Sigmoid colon (tissue), 7 donors: ENCODE data around the gene DNAJC18. TPM values are rescaled to one million over a fixed set of nuclear protein-coding genes. Genes with fewer than 3 reads are reported as not detected.
"Not testable (repeated sequence)": the region's sequence is repeated elsewhere in the genome, so short reads cannot be mapped to it uniquely, and the experiment has no call there.

Source experiments
- DNase-seq: peaks from one replicate; pipeline ENCODE4 v3.0.0-alpha.2; 2019
- H3K27ac ChIP-seq, 4 donors: fragments of 200-600 bp; sonication (generic); one replicate each; pipeline ENCODE4 v1.5.1; 2016 to 2019; ENCODE audit warnings: mild to moderate bottlenecking in 1 of 4
- H3K27me3 ChIP-seq, 3 donors: fragments of 200-600 bp; sonication (generic); one replicate each; pipeline ENCODE4 v1.5.1; 2019; ENCODE audit warnings: mild to moderate bottlenecking in 1 of 3
- H3K36me3 ChIP-seq, 4 donors: fragments of 200-600 bp; sonication (generic); one replicate each; pipeline ENCODE4 v1.5.1; 2016 to 2019
- H3K4me1 ChIP-seq, 4 donors: fragments of 200-600 bp; sonication (generic); one replicate each; pipeline ENCODE4 v1.5.1; 2017 to 2019
- H3K4me3 ChIP-seq, 4 donors: fragments of 200-600 bp; sonication (generic); one replicate each; pipeline ENCODE4 v1.5.1; 2017 to 2019; ENCODE audit warnings: mild to moderate bottlenecking in 2 of 4, moderate library complexity in 1 of 4
- H3K9me3 ChIP-seq, 4 donors: fragments of 200-600 bp in 3 of 4; sonication (generic) in 3 of 4; one replicate each; pipeline versions ENCODE4 v1.5.1 to v1.6.1; 2013 to 2019
- CTCF ChIP-seq, 4 experiments: fragments of 450-650 bp in 3 of 4; fragments of 200-600 bp in 1 of 4; IDR thresholded peaks; one replicate each; pipeline ENCODE4 v1.5.1; 2016 to 2019; ENCODE audit warnings: antibody characterized with exemption in 4 of 4, mild to moderate bottlenecking in 3 of 4, moderate library complexity in 2 of 4
- EP300 ChIP-seq, 4 donors: sonication (generic); formaldehyde crosslinking; IDR thresholded peaks; one replicate each; pipeline ENCODE4 v1.6.1; 2017; ENCODE audit warnings: antibody characterized with exemption in 4 of 4
- POLR2A ChIP-seq, 2 donors: fragments of 450-650 bp; IDR thresholded peaks; one replicate each; pipeline ENCODE4 v1.6.1; 2016; ENCODE audit warnings: antibody characterized with exemption in 2 of 2, mild to moderate bottlenecking in 2 of 2, moderate library complexity in 2 of 2
- POLR2AphosphoS5 ChIP-seq, 4 donors: sonication (generic); formaldehyde crosslinking; IDR thresholded peaks; one replicate each; pipeline ENCODE4 v1.6.1; 2017; ENCODE audit warnings: antibody characterized with exemption in 4 of 4
- WGBS, 2 donors: extraction: QIAGEN DNeasy Blood & Tissue Kit; methylation state at CpG; one replicate each; pipeline ENCODE4 v1.1.7; 2013; 5-methylcytosine and 5-hydroxymethylcytosine counted together
- intact Hi-C: fragments of 100-400 bp; cut with DNase I; formaldehyde crosslinking; loops from one replicate; pipeline ENCODE4 v1.15.1; 2023
- polyA plus RNA-seq, 3 donors: library from polyadenylated mRNA; stranded (reverse); fragments of 200-250 nt; gene quantifications; one replicate each; pipeline ENCODE4 v1.2.3, GENCODE V29; 2013
- total RNA-seq, 4 donors: library from RNA; depleted of rRNA; stranded (reverse); fragments of >200 nt; gene quantifications; one replicate each; pipeline ENCODE4 v1.1.0, GENCODE V29; 2016
- donor health status: healthy with polysubstance abuse.
- donor health status: Bipolar disorder and iron deficiency.
- donor health status: healthy.

DNAJC18 gene
- total and polyA plus RNA-seq, 7 donors: 1.2 to 12.5 (median 6.8) TPM

DNA sequence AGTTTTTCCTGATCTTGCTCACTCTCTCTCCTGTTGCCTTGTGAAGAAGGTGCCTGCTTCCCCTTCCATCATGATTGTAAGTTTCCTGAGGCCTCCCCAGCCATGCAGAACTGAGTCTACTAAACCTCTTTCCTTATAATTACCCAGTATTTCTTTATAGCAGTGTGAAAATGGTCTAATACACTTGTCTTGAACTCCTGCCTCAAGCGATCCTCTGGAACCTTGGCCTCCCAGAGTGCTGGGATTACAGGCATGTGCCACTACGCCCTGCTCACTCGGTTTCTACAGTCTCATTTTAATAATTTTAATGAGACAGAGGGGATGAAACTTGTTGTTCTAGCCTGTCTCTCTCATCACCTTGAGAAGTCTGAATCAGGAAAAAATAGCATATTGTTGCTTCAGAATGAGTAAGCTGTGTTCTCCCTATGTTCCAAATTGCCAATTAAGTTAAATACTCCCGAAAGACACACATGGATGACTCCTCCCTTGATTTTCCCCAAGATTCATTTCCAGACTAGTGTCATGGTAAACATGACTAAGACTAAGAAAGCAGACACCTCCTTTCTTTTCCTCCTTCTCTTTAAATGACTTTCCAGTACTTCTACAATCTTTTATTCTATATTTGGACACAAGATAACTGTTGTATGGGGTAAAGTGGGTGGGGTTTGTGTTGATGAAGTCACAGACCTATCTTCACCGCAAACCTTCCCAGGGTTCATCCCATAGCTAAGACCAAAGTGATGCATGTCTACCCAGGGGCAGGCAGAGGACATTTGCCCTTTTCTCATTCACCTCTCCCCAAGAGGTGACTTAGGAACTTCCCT lies 7.8 kb upstream of the DNAJC18 start:
- no peaks in the 10 kb centered on the region for H3K9me3 ChIP-seq
- DNase-seq: no peak
- H3K27me3 ChIP-seq: no peaks in the 10 kb centered on the region
- 86 to 91% methylated on average over 5 of the region's 5 CpGs for WGBS, 2 donors
- H3K27ac ChIP-seq: no peak overlapping the region
- H3K4me1 ChIP-seq: peaks cover 0 to 12% (median 5%) of the 10 kb centered on the region in 4 donors
- H3K4me3 ChIP-seq: no peak overlapping the region
- intact Hi-C loops: no loop called here
- TF ChIP-seq POLR2AphosphoS5 (IDR thresholded peaks at IDR 0.05) (no peak), EP300 (IDR thresholded peaks at IDR 0.05) (no peak), CTCF (IDR thresholded peaks at IDR 0.05) (no peak), POLR2A (IDR thresholded peaks at IDR 0.05) (no peak)
- H3K36me3 ChIP-seq: no peaks in the 10 kb centered on the region

DNA sequence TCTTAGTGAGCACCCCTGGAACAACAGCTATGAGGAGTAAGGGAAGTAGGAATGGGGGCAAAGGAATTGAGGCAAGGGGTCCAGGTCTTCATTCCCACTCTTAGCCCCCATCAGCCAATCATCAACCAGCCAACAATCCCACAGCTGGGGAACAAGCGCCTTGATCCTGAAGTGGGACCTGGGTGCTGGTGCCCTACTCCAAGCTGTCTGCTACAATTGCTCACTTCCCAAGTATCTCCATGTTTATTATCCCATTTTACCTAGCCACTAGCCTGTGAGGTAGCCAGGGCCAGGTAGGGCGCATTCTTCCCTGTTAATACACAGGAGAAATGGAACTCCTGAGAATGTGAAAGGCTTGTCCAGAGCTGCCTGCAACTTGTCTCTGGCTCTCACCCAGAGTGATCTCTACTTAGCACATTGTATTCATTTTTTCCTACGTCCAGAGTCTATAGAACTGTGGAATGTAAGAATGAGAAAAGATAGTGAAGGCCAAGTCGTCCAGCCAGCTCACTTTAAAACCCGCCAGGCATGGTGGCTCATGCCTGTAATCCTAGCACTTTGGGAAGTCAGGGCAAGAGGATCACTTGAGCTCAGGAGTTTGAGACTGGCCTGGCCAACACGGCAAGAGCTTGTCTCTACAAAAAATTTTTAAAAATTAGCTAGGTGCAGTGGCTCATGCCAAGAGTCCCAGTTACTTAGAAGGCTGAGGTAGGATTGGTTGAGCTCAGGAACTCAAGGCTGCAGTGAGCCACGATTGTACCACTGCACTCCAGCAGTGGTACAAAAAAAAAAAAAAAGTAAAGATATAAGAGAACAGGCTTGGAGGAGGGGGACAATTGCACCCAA lies 6.2 kb upstream of the DNAJC18 start:
- Histone ChIP-seq H3K9me3 (no peaks in the 10 kb centered on the region), H3K27ac (peak overlapping the region in 1 of 4 donors; percentile 33), H3K4me3 (no peak overlapping the region), H3K4me1 (peaks cover 0 to 12% (median 5%) of the 10 kb centered on the region in 4 donors), H3K36me3 (no peaks in the 10 kb centered on the region), H3K27me3 (no peaks in the 10 kb centered on the region)
- TF ChIP-seq CTCF (IDR thresholded peaks at IDR 0.05) (no peak), EP300 (IDR thresholded peaks at IDR 0.05) (no peak), POLR2AphosphoS5 (IDR thresholded peaks at IDR 0.05) (no peak), POLR2A (IDR thresholded peaks at IDR 0.05) (no peak)
- 74 to 79% methylated on average over 7 of the region's 7 CpGs for WGBS, 2 donors
- intact Hi-C loops: no loop called here
- no peak for DNase-seq

DNA sequence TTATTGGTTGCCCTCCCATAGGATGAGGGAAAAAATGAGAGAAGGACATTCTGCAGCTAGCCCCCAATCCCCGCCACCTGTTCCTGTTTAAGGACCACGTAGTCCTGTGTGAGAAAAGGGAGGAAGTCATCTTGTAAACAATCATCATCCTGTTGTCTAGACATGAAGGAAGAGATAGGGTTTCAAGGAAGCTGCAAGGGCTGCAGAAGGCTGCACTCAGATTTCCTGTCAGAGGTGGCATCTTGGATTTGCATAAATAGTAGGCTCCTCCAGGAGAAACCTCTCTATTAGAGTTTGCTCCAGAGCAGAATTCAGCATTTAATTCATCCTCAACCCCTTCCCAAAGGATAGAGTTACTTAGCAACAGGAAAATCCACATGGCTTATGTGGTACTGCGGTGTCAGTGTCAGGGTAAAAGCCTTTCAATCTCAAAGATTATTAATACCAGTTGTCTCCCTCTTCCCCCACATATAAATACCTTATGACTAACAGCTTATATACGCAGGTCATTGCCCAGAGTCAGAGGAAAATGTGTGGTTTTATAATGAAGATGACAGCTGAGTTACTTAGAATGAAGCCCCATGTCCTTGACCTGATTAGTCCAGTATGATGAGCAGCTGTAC lies 4.6 kb upstream of the DNAJC18 start:
- TF ChIP-seq POLR2AphosphoS5 (IDR thresholded peaks at IDR 0.05): no peak
- TF ChIP-seq POLR2A (IDR thresholded peaks at IDR 0.05): no peak
- TF ChIP-seq CTCF (IDR thresholded peaks at IDR 0.05): no peak
- no peak for TF ChIP-seq EP300 (IDR thresholded peaks at IDR 0.05)
- no peaks in the 10 kb centered on the region for H3K27me3 ChIP-seq
- DNase-seq: peak; percentile 20
- no peak overlapping the region for H3K27ac ChIP-seq
- H3K4me3 ChIP-seq: no peak overlapping the region
- 63 to 77% methylated on average over 4 of the region's 4 CpGs for WGBS, 2 donors
- intact Hi-C loops: no loop called here
- H3K36me3 ChIP-seq: no peaks in the 10 kb centered on the region
- H3K9me3 ChIP-seq: no peaks in the 10 kb centered on the region
- peaks cover 0 to 19% (median 10%) of the 10 kb centered on the region in 4 donors for H3K4me1 ChIP-seq

- H3K4me3 ChIP-seq, DNase-seq, intact Hi-C loops, H3K9me3 ChIP-seq, H3K27me3 ChIP-seq: not testable (repeated sequence)
- Histone ChIP-seq H3K4me1 (peaks cover 0 to 18% (median 14%) of the 10 kb centered on the region in 4 donors), H3K27ac (peak overlapping the region in 1 of 4 donors; percentile 95), H3K36me3 (peaks cover 0 to 12% (median 0%) of the 10 kb centered on the region in 4 donors)
- 97 to 98% methylated on average over 17 of the region's 17 CpGs for WGBS, 2 donors
Measured at GRCh38 chr5:139440416-139440815, 1.1 kb upstream of the DNAJC18 start.

GRCh38 chr5:139438707-139439012 lies 665 bp downstream of the DNAJC18 start:
- 32 to 43% methylated on average over 8 of the region's 8 CpGs for WGBS, 2 donors
- intact Hi-C loops: loop anchor here (5.0 kb wide), 1 partner anchor 79 kb away; no protein-coding TSS in a partner anchor
- Histone ChIP-seq H3K27ac (peak overlapping the region; percentile 81 to 95 (median 93)), H3K4me1 (peaks cover 0 to 14% (median 12%) of the 10 kb centered on the region in 4 donors), H3K36me3 (peaks cover 0 to 29% (median 0%) of the 10 kb centered on the region in 4 donors), H3K9me3 (no peaks in the 10 kb centered on the region), H3K4me3 (peak overlapping the region; percentile 61 to 91 (median 82)), H3K27me3 (no peaks in the 10 kb centered on the region)
- DNase-seq: peak; percentile 48
- TF ChIP-seq CTCF (IDR thresholded peaks at IDR 0.05): no peak
- no peak for TF ChIP-seq POLR2AphosphoS5 (IDR thresholded peaks at IDR 0.05)
- no peak for TF ChIP-seq EP300 (IDR thresholded peaks at IDR 0.05)
